ENCODE data around the gene SARS2.

GRCh38 chr19:38928391-38929001 lies 2.1 kb downstream of the SARS2 start:
- TF ChIP-seq POLR2A (IDR thresholded peaks at IDR 0.05; ENCODE audit: low read depth, low read length) (no peak), POLR2AphosphoS5 (IDR thresholded peaks at IDR 0.05; ENCODE audit: low read depth, low read length) (no peak), TAF1 (IDR thresholded peaks at IDR 0.05; ENCODE audit: borderline replicate concordance, low read depth, low read length) (no peak)
